SK-N-SH (cell line): ENCODE results near the gene MYO10.

Experiments
- GATA2 ChIP-seq: sonication (generic); formaldehyde crosslinking; IDR thresholded peaks from 2 replicates; pipeline ENCODE4 v1.5.0; 2020; ENCODE audit warnings: mild to moderate bottlenecking, missing genetic modification reagents
- RAD21 ChIP-seq: IDR thresholded peaks from 2 replicates; pipeline ENCODE4 v1.6.1; 2012; ENCODE audit warnings: mild to moderate bottlenecking, low read length
- TF ChIP-seq, protein P1 (sequence below): fragments of 200-600 bp; sonication (generic); IDR thresholded peaks from 2 replicates; pipeline ENCODE4 v1.6.1; 2017; ENCODE audit warnings: antibody characterized with exemption, mild to moderate bottlenecking, moderate library complexity
- TF ChIP-seq, protein P2 (sequence below): IDR thresholded peaks from 2 replicates; pipeline ENCODE4 v1.6.1; 2012; ENCODE audit warnings: mild to moderate bottlenecking, low read depth, low read length, moderate library complexity

DNA sequence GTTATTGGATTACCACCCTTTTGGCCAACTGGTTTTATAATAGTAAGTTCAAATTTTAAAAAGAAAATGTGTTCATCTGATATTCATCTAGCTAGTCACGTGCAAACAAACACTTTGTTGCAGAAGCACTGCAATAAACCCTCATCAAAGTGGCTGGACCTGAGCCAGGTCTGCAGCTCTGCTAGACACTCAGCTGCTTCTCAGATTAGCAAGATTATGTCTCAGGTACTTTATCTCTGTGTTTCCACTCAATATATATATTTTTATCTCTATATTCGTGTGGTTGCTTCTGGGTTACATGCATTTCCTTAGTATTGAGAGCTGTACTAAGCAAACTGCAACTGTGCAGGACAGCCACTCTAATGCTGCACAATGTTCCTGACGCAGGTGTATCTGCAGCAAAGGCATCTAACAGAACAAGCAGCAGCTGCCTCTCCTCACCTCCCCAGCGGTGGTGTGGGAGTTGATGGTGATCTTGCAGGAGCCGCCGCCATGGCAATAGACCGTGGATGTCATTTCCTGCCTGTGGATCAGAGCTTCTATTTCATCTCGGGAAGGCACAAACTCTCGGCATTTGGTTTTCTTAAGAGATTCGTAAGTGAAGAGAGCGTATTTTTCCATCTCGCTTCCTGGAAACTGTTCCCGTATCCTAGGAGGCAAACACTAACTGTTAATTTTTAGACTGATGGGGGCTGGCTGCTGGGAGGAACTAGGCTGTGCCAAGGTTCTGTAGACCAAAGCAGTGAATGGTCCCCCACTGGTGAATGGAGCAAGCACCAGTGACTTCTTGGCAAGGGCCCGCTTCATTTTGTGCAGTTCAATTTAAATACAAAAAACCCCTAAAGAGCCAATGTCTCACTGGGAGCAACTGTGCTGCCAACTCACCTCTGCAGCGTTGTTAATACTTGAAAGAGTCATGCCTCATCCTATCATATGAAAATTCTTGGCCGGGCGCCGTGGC lies 262.6 kb downstream of the MYO10 start:
- TF ChIP-seq, protein P1, sequence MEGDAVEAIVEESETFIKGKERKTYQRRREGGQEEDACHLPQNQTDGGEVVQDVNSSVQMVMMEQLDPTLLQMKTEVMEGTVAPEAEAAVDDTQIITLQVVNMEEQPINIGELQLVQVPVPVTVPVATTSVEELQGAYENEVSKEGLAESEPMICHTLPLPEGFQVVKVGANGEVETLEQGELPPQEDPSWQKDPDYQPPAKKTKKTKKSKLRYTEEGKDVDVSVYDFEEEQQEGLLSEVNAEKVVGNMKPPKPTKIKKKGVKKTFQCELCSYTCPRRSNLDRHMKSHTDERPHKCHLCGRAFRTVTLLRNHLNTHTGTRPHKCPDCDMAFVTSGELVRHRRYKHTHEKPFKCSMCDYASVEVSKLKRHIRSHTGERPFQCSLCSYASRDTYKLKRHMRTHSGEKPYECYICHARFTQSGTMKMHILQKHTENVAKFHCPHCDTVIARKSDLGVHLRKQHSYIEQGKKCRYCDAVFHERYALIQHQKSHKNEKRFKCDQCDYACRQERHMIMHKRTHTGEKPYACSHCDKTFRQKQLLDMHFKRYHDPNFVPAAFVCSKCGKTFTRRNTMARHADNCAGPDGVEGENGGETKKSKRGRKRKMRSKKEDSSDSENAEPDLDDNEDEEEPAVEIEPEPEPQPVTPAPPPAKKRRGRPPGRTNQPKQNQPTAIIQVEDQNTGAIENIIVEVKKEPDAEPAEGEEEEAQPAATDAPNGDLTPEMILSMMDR: no peak
- TF ChIP-seq, protein P2, sequence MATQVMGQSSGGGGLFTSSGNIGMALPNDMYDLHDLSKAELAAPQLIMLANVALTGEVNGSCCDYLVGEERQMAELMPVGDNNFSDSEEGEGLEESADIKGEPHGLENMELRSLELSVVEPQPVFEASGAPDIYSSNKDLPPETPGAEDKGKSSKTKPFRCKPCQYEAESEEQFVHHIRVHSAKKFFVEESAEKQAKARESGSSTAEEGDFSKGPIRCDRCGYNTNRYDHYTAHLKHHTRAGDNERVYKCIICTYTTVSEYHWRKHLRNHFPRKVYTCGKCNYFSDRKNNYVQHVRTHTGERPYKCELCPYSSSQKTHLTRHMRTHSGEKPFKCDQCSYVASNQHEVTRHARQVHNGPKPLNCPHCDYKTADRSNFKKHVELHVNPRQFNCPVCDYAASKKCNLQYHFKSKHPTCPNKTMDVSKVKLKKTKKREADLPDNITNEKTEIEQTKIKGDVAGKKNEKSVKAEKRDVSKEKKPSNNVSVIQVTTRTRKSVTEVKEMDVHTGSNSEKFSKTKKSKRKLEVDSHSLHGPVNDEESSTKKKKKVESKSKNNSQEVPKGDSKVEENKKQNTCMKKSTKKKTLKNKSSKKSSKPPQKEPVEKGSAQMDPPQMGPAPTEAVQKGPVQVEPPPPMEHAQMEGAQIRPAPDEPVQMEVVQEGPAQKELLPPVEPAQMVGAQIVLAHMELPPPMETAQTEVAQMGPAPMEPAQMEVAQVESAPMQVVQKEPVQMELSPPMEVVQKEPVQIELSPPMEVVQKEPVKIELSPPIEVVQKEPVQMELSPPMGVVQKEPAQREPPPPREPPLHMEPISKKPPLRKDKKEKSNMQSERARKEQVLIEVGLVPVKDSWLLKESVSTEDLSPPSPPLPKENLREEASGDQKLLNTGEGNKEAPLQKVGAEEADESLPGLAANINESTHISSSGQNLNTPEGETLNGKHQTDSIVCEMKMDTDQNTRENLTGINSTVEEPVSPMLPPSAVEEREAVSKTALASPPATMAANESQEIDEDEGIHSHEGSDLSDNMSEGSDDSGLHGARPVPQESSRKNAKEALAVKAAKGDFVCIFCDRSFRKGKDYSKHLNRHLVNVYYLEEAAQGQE: no peak
- TF ChIP-seq RAD21 (no peak), GATA2 (CRISPR knock-in tag) (peak; percentile 39; the same call in 1 of the 2 replicates)
